ENCODE measurements around the gene OR1M1. TPM values are rescaled to one million over a fixed set of nuclear protein-coding genes. Genes with fewer than 3 reads are reported as not detected.
"Not testable (repeated sequence)": the region's sequence is repeated elsewhere in the genome, so short reads cannot be mapped to it uniquely, and the experiment has no call there.

The OR1M1 gene
- total RNA-seq, 2 experiments from 2014 or later: not detected

DNA sequence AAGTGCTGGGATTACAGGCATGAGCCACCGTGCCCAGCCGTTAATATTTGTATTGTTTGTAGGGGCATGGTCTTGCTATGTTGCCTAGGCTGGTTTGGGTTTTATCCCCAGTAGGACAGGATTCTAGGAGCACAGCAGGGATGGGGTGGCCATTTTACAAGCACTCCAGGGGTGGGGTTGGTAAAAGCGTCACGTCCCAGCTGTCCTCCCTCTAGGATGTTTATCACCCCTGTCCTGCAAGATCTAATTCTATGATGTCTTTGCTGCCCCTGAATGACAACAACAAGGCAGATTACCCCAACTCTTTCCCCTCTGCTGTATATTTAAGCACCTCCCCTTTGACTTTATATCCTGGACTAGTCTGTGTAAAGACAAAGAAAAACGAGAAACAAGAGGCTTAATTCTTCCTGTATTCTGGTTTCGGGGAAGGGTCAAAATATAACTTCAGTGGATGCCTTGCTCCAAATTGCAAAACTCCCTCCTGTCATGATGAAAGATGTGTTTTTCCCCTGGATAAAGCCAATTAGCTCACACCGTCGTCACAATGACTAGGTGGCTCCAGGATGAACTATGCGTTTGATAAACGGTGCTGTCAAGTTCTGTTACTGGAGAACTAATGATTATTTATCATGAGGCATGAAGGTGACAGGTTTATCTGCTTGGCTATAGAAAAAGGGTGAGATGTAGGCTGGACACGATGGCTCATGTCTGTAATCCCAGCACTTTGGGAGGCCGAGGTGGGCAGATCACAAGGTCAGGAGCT is 27.8 kb upstream of the OR1M1 start:
- no peaks in the 10 kb centered on the region for H3K4me1 Mint-ChIP-seq
- H3K27ac Mint-ChIP-seq: no peak overlapping the region
- CTCF ChIA-PET: no interaction called here
- no peak overlapping the region for H3K4me3 Mint-ChIP-seq
- ATAC-seq (no peak), DNase-seq (no peak)
- H3K36me3 Mint-ChIP-seq: no peaks in the 10 kb centered on the region
- H3K9me3 Mint-ChIP-seq (ENCODE audit: low read depth): no peaks in the 10 kb centered on the region
- no peaks in the 10 kb centered on the region for H3K27me3 Mint-ChIP-seq

DNA sequence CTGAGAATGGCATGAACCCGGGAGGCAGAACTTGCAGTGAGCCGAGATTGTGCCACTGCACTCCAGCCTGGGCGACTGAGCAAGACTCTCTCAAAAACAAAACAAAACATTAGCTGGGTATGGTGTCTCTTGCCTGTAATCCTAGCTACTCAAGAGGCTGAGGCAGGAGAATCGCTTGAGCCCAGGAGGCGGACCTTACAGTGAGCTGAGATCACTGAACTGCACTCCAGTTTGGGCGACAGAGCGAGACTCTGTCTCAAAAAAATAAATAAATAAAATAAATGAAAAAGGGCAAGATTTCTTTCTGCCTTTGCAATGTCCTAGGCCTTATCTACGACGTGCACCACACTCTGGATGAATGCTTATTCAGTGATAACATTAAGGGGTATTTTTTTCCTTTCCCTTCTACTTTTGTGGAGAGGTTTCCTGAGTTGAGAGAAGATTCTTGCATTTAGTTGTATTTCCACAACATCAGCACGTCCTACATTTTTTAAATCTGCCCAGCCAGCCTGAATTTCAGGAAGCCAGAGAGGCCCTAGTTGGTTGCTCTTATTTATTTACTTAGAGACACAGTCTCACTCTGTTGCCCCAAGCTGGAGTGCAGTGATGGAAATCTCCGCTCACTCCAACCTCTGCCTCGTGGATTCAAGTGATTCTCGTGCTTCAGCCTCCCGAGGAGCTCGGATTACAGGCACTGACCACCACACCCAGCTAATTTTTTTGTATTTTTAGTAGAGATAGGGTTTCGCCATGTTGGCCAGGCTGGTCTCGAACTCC is 26.1 kb upstream of the OR1M1 start:
- Mint-ChIP-seq H3K36me3 (no peaks in the 10 kb centered on the region), H3K27me3 (no peaks in the 10 kb centered on the region), H3K9me3 (ENCODE audit: low read depth) (no peaks in the 10 kb centered on the region), H3K4me1 (no peaks in the 10 kb centered on the region), H3K27ac (no peak overlapping the region), H3K4me3 (no peak overlapping the region)
- ATAC-seq: no peak
- CTCF ChIA-PET: interaction anchor here (0.9 kb wide), 1 partner anchor 480 kb away, joined by 3 read pairs; no protein-coding TSS in a partner anchor
- no peak for DNase-seq

GRCh38 chr19:9061879-9062278 is 25.0 kb upstream of the OR1M1 start:
- CTCF ChIA-PET: interaction anchor here (0.9 kb wide), 1 partner anchor 481 kb away, joined by 3 read pairs; no protein-coding TSS in a partner anchor
- Mint-ChIP-seq H3K27me3 (no peaks in the 10 kb centered on the region), H3K27ac (no peak overlapping the region), H3K9me3 (ENCODE audit: low read depth) (no peaks in the 10 kb centered on the region), H3K4me3 (no peak overlapping the region), H3K36me3 (no peaks in the 10 kb centered on the region), H3K4me1 (no peaks in the 10 kb centered on the region)
- no peak for DNase-seq
- no peak for ATAC-seq

DNA sequence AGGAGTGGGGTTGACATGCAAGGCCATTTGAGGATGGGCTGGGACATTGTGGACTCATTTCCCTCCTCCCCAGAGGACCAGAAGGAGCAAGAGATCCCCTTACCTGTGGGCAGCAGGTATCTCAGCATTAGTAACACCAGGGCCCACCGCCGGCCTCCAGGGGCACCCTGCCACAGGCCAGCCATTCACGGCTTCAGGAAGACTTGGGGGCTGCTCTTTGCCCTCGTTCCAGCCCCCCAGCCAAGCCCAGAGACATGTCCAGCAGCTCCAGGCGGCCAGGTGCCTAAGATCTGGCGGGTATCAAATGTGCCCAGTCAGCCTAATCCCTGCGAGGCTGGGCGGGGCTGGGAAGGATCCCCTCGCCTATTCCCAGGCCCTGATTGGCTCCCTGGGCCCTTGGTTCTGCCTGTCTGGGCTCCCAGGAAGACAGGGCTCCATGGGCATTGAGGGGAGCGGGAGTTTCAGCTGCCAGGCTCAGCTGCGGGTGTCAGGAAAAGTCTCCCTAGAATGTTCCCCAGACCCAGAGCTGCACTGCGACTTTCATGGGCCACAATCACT is 21.3 kb upstream of the OR1M1 start:
- Mint-ChIP-seq H3K36me3 (no peaks in the 10 kb centered on the region), H3K27me3 (no peaks in the 10 kb centered on the region)

GRCh38 chr19:9070066-9070465 is 16.8 kb upstream of the OR1M1 start:
- H3K4me3 Mint-ChIP-seq: no peak overlapping the region
- no peaks in the 10 kb centered on the region for H3K9me3 Mint-ChIP-seq (ENCODE audit: low read depth)
- H3K27me3 Mint-ChIP-seq: no peaks in the 10 kb centered on the region
- H3K27ac Mint-ChIP-seq: no peak overlapping the region
- H3K36me3 Mint-ChIP-seq: no peaks in the 10 kb centered on the region
- CTCF ChIA-PET: no interaction called here
- DNase-seq: no peak
- ATAC-seq: no peak
- H3K4me1 Mint-ChIP-seq: no peaks in the 10 kb centered on the region

More for the DNA sequence above, 21.3 kb upstream of the OR1M1 start:
- ATAC-seq (no peak), DNase-seq (no peak)
- H3K27ac Mint-ChIP-seq: no peak overlapping the region
- H3K4me1 Mint-ChIP-seq: no peaks in the 10 kb centered on the region
- no peak overlapping the region for H3K4me3 Mint-ChIP-seq
- CTCF ChIA-PET: no interaction called here
- H3K9me3 Mint-ChIP-seq (ENCODE audit: low read depth): no peaks in the 10 kb centered on the region

GRCh38 chr19:9071720-9072119 is 15.1 kb upstream of the OR1M1 start:
- ATAC-seq; H3K9me3 Mint-ChIP-seq (ENCODE audit: low read depth); CTCF ChIA-PET: not testable (repeated sequence)

GRCh38 chr19:9073806-9074205 is 13.1 kb upstream of the OR1M1 start:
- H3K27me3 Mint-ChIP-seq: no peaks in the 10 kb centered on the region
- no peaks in the 10 kb centered on the region for H3K9me3 Mint-ChIP-seq (ENCODE audit: low read depth)
- DNase-seq (no peak), ATAC-seq (no peak)
- no peak overlapping the region for H3K4me3 Mint-ChIP-seq
- H3K27ac Mint-ChIP-seq: no peak overlapping the region
- CTCF ChIA-PET: no interaction called here
- no peaks in the 10 kb centered on the region for H3K4me1 Mint-ChIP-seq
- no peaks in the 10 kb centered on the region for H3K36me3 Mint-ChIP-seq

More at GRCh38 chr19:9071720-9072119, 15.1 kb upstream of the OR1M1 start:
- H3K36me3 Mint-ChIP-seq, H3K4me1 Mint-ChIP-seq, DNase-seq, H3K4me3 Mint-ChIP-seq, H3K27ac Mint-ChIP-seq, H3K27me3 Mint-ChIP-seq: not testable (repeated sequence)

- no peaks in the 10 kb centered on the region for H3K36me3 Mint-ChIP-seq
- ATAC-seq: no peak
Measured at GRCh38 chr19:9075064-9075949, 11.6 kb upstream of the OR1M1 start.

DNA sequence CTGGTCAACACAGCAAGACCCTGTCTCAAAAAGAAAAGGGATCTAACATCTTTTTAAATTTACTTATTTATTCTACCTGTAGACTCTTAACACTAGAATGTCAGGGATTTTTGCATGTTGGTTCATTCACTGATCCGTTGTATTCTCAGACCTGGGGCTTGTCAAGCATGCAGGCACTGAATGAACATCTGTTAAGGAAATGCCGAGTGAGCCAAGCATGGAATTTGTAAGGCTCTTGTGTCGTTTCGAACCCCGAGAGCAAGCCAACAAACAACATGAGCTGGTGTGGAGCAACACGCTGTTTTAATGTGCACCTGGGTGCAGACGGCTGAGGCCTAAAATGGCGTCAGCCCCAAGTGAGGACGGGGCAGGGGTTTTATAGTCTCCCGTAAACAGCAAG is 10.0 kb upstream of the OR1M1 start:
- Mint-ChIP-seq H3K36me3 (no peaks in the 10 kb centered on the region), H3K27me3 (no peaks in the 10 kb centered on the region), H3K4me3 (no peak overlapping the region), H3K27ac (no peak overlapping the region), H3K9me3 (ENCODE audit: low read depth) (no peaks in the 10 kb centered on the region), H3K4me1 (no peaks in the 10 kb centered on the region)
- ATAC-seq: no peak
- CTCF ChIA-PET: no interaction called here
- DNase-seq: no peak

More at GRCh38 chr19:9075064-9075949, 11.6 kb upstream of the OR1M1 start:
- H3K9me3 Mint-ChIP-seq (ENCODE audit: low read depth): no peaks in the 10 kb centered on the region
- H3K27me3 Mint-ChIP-seq: no peaks in the 10 kb centered on the region
- DNase-seq: no peak
- CTCF ChIA-PET: no interaction called here
- H3K4me1 Mint-ChIP-seq: no peaks in the 10 kb centered on the region
- H3K4me3 Mint-ChIP-seq: no peak overlapping the region
- H3K27ac Mint-ChIP-seq: no peak overlapping the region

DNA sequence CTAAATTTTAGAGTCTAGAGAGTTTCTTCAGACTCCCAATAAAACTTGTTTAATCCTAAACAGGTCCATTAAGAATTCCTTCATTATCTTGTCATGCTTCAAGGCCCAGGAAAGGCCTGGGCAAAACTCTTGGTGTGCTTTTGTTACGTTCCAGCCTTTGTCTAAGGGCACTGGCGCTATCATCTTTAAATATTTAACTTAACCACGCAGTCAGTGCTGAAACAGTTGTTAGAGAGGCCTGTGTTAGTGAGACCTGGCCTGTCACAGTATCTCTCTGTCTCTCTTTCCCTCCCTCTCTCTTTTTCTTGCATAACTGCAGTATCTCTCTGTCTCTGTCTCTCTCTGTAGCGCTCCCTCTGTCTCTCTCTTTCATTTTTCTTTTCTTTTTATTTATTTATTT is 8.2 kb upstream of the OR1M1 start:
- CTCF ChIA-PET: no interaction called here
- H3K27ac Mint-ChIP-seq: no peak overlapping the region

GRCh38 chr19:9107375-9107774 is 20.5 kb downstream of the OR1M1 start, which contains the start of gene OR7G2:
Gene OR7G2 (minus strand): TSS chr19:9107475. CDS start chr19:9103243, 4,232 bp downstream.
- ATAC-seq: no peak
- Mint-ChIP-seq H3K27me3 (peaks cover 3% of the 10 kb centered on the region), H3K36me3 (no peaks in the 10 kb centered on the region), H3K27ac (no peak within 1 kb of the TSS), H3K4me1 (no peaks in the 10 kb centered on the region), H3K4me3 (no peak within 1 kb of the TSS), H3K9me3 (ENCODE audit: low read depth) (no peaks in the 10 kb centered on the region)
- DNase-seq: no peak
- CTCF ChIA-PET: no interaction called here

More for the DNA sequence above, 8.2 kb upstream of the OR1M1 start:
- no peak overlapping the region for H3K4me3 Mint-ChIP-seq
- H3K9me3 Mint-ChIP-seq (ENCODE audit: low read depth): no peaks in the 10 kb centered on the region
- no peaks in the 10 kb centered on the region for H3K27me3 Mint-ChIP-seq
- no peaks in the 10 kb centered on the region for H3K4me1 Mint-ChIP-seq
- DNase-seq (no peak), ATAC-seq (no peak)
- no peaks in the 10 kb centered on the region for H3K36me3 Mint-ChIP-seq

DNA sequence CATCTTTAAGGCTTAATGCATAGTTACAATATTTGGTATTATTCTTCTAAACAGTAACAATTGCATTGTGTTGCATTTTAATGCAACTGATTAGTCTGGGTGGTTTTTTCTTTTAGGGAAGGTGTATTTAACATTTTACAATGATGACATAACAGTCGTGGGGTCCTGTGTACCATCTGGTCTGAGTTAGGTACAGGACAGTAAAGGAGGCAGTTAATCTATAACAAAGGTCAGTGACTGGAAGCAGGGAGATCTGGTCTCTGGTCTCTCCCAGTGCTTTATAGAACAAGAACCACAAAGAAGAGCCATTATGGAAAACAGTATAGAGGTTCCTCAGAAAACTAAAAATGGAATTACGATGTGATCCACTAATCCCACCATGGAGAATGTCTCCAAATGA is 23.1 kb downstream of the OR1M1 start:
- Mint-ChIP-seq H3K27me3 (peaks cover 3% of the 10 kb centered on the region), H3K4me3 (no peak overlapping the region), H3K36me3 (no peaks in the 10 kb centered on the region), H3K9me3 (ENCODE audit: low read depth) (no peaks in the 10 kb centered on the region), H3K4me1 (no peaks in the 10 kb centered on the region), H3K27ac (no peak overlapping the region)
- CTCF ChIA-PET: no interaction called here
- ATAC-seq (no peak), DNase-seq (no peak)

- Mint-ChIP-seq H3K27ac (no peak within 1 kb of the TSS), H3K4me3 (no peak within 1 kb of the TSS), H3K9me3 (ENCODE audit: low read depth) (no peaks in the 10 kb centered on the region), H3K27me3 (peaks cover 2% of the 10 kb centered on the region), H3K4me1 (no peaks in the 10 kb centered on the region), H3K36me3 (no peaks in the 10 kb centered on the region)
- CTCF ChIA-PET: no interaction called here
- DNase-seq (no peak), ATAC-seq (no peak)
Measured at GRCh38 chr19:9115307-9115813, 28.5 kb downstream of the OR1M1 start, which contains the start of gene OR7G1. Gene OR7G1 (minus strand): TSS chr19:9115763. CDS start chr19:9115763, 0 bp downstream.
